ENCODE measurements around the gene TBL3.

- TF ChIP-seq POLR2A (IDR thresholded peaks at IDR 0.05; ENCODE audit: low read length) (no peak), GATA1 (IDR thresholded peaks at IDR 0.05; ENCODE audit: low read depth, low read length) (no peak)
Observed at GRCh38 chr16:1976216-1976520, 4.3 kb downstream of the TBL3 start.

Measured in erythroblast (primary cell).